Measurements from ENCODE around the gene ANKEF1.

GRCh38 chr20:10020937-10021336 is 13.8 kb upstream of the ANKEF1 start:
- no peak for TF ChIP-seq POLR2A (IDR thresholded peaks at IDR 0.05; ENCODE audit: low read depth, low read length)
- TF ChIP-seq TAF1 (IDR thresholded peaks at IDR 0.05; ENCODE audit: borderline replicate concordance, low read depth, low read length): no peak

All from GM12892 (cell line).